Activated naive CD8-positive, alpha-beta T cell (primary cell): ENCODE results near the gene ADAM12.

Source experiments
- H3K27ac Mint-ChIP-seq: one replicate; pipeline ENCODE4 v1.8.0; 2021; ENCODE audit warnings: mixed read lengths
- H3K27me3 Mint-ChIP-seq: one replicate; pipeline ENCODE4 v1.8.0; 2021; ENCODE audit warnings: mixed read lengths
- H3K36me3 Mint-ChIP-seq: one replicate; pipeline ENCODE4 v1.8.0; 2021; ENCODE audit warnings: mixed read lengths
- H3K4me1 Mint-ChIP-seq: one replicate; pipeline ENCODE4 v1.8.0; 2021; ENCODE audit warnings: low read depth, mixed read lengths
- H3K4me3 Mint-ChIP-seq: one replicate; pipeline ENCODE4 v1.8.0; 2021; ENCODE audit warnings: mild to moderate bottlenecking, mixed read lengths
- H3K9me3 Mint-ChIP-seq: one replicate; pipeline ENCODE4 v1.8.0; 2021; ENCODE audit warnings: low read depth, mixed read lengths

The ADAM12 gene

DNA sequence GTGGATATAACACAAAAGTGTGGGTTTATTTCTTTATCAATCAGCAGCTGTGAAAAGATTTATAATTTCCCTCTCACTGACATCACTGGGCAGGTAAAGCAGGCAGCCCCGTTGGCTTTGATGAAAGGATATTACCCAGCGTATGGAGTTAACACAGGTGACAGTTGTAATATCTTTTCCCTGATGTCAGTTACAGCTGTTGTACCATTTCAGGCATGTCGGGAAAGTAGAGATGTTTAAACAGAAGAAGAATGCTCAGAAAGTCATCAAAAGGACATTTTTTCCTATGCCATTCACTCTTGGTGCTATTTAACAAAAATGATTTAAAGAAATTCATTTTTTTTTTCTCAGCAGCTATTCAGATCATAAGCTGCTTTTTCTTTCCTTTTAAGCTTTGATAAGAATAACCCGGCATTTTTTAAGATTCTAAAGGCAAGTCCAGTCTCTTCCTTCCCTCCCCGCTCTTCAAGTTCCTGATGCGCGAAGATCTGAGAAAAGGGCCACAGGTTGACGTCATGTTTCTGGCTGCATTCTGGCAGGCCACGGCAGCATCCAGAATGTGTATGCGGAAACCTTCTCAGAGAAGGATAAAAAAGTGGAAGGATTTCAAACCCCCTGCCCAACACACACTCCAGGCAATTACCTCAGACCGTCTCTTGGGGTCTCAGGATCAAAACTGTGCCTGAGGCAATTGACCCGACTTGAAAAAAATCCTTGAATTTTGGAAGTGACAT lies 32.5 kb upstream of the ADAM12 start:
- Mint-ChIP-seq H3K4me3 (no peak overlapping the region), H3K27ac (no peak overlapping the region), H3K4me1 (no peaks in the 10 kb centered on the region), H3K9me3 (peaks cover 10% of the 10 kb centered on the region), H3K36me3 (no peaks in the 10 kb centered on the region), H3K27me3 (no peaks in the 10 kb centered on the region)

DNA sequence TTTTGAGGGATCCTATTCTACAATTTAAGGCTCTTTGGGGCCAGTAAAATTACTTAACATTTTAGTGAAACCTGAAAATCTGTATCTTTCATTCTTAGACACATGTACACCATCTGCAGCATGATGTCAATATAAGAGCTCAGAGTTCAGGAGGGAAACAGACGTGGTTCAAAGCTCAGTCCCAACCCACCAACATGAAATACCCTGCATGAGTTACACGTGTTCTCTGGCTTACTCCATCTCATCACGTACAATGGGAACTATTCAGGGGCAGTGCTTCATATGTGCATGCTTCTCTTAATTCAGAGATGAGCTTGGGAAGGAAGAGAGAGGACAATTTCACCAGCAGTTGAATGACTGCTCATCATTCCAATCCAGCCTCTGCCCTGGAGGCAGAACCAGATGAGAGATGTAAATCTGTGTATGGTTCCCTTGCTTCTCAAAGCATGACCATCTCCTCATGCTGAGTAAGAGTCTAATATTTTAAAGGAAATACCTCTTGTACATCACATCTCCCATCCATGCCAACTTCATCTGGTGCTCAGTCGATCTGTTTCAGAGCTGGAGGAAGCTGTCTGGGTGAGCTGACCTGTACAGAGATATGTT lies 29.0 kb upstream of the ADAM12 start:
- no peaks in the 10 kb centered on the region for H3K36me3 Mint-ChIP-seq
- H3K27me3 Mint-ChIP-seq = no peaks in the 10 kb centered on the region
- no peaks in the 10 kb centered on the region for H3K4me1 Mint-ChIP-seq
- H3K4me3 Mint-ChIP-seq = no peak overlapping the region
- peaks cover 6% of the 10 kb centered on the region for H3K9me3 Mint-ChIP-seq
- H3K27ac Mint-ChIP-seq = no peak overlapping the region

DNA sequence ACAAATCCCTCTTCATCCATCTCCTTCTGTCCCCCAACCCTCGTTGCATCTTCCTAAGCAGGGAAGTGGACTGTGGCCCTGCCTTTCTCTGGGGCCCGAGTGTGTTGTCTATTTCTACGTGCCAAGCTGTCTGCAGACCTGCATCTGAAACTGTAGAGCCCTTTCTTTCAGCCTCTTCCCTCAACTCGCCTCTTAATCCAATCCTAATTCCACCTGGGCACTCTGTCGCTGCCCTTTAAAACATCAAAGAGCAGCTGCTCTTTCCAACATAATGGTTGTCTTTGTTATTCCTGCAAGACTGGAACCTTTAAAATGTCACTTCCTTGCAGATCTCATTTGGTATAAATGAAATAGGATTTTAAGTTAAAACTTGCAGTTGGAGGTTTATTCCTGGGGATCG lies 21.5 kb upstream of the ADAM12 start:
- Mint-ChIP-seq H3K4me3 (no peak overlapping the region), H3K9me3 (no peaks in the 10 kb centered on the region), H3K27ac (no peak overlapping the region)

DNA sequence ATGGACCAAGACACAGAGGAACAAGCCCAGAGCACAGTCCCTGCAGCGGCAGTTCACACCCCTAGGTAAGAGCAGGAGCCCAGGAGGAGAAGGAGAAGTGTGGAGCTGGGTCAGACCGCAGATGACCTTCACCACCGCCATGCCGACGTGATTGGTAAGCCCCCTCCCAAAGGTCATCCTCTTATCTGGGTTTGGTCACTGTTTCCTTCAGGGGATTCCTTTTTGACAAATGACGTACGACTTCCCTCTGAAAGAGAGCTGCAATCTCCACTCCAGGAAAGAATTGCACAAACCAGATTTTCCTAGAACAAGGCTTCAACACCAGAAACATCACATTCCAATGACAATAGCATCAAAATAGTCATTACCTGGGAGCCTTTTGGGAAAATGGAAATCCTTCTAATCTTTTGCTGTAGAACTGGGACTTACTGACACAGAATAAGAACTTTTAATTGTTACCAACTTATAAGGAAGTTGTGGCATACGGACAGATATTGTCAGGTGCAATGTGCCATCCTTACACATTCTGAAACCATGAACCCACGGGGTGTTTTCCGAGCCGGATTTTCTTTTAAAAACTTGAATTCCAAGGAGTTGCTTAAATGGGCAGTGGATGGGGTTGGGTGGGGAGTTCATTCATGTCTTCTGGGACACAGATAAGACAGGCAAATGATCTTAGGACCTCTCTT lies 20.8 kb upstream of the ADAM12 start:
- H3K4me3 Mint-ChIP-seq = no peak overlapping the region
- no peaks in the 10 kb centered on the region for H3K27me3 Mint-ChIP-seq
- no peaks in the 10 kb centered on the region for H3K36me3 Mint-ChIP-seq
- H3K27ac Mint-ChIP-seq = no peak overlapping the region
- H3K4me1 Mint-ChIP-seq = no peaks in the 10 kb centered on the region
- H3K9me3 Mint-ChIP-seq = no peaks in the 10 kb centered on the region

More for the DNA sequence above, 21.5 kb upstream of the ADAM12 start:
- Mint-ChIP-seq H3K27me3 (no peaks in the 10 kb centered on the region), H3K36me3 (no peaks in the 10 kb centered on the region), H3K4me1 (no peaks in the 10 kb centered on the region)

DNA sequence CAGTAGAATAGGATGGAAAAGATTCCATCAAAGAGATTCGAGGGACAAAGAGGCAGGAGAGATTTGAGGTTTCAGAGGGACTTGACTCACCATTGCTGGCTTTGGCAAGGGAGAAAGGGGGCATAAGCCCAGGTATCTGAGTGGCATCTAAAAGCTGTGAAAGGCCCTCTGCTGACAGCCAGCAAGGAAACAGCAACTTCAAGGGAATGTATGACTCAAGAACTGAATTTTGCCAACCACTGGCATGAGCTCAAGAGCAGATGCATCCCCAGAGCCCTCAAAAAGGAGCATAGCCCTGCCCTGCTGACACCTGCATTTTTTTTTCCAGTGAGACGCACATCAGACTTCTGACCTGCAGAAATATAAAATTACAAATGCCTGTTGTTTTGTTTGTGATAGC lies 19.6 kb upstream of the ADAM12 start:
- H3K27ac Mint-ChIP-seq = no peak overlapping the region
- H3K36me3 Mint-ChIP-seq = no peaks in the 10 kb centered on the region
- H3K9me3 Mint-ChIP-seq = no peaks in the 10 kb centered on the region
- no peaks in the 10 kb centered on the region for H3K27me3 Mint-ChIP-seq
- H3K4me3 Mint-ChIP-seq = no peak overlapping the region
- no peaks in the 10 kb centered on the region for H3K4me1 Mint-ChIP-seq

DNA sequence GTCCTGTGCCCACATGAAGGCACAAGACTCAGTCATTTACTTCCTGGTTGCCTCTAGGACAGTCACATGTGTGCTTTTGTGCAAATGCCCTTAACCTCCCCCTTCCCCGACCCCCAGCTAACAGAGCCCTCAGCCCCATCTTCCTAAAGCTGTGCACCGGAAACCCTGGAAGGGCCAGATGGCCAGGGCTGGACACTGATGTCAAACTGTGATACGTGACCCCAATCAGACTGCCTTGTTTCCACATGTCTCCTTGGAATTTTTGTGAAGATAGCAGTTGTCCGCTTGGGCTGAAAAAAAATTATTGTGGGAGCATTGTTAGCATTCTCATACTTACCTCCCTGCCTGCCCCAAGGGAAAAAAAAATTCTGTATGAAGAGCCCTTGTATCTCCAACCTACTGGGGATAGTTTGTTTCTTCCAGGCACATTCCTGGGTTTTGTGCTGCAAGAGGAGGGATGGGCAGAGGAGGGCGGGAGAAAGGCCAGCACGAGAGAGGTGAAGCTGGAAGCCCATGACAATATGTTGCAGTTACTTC lies 17.0 kb upstream of the ADAM12 start:
- no peaks in the 10 kb centered on the region for H3K27me3 Mint-ChIP-seq
- no peaks in the 10 kb centered on the region for H3K36me3 Mint-ChIP-seq
- H3K4me3 Mint-ChIP-seq = no peak overlapping the region
- no peaks in the 10 kb centered on the region for H3K4me1 Mint-ChIP-seq
- no peaks in the 10 kb centered on the region for H3K9me3 Mint-ChIP-seq
- no peak overlapping the region for H3K27ac Mint-ChIP-seq

DNA sequence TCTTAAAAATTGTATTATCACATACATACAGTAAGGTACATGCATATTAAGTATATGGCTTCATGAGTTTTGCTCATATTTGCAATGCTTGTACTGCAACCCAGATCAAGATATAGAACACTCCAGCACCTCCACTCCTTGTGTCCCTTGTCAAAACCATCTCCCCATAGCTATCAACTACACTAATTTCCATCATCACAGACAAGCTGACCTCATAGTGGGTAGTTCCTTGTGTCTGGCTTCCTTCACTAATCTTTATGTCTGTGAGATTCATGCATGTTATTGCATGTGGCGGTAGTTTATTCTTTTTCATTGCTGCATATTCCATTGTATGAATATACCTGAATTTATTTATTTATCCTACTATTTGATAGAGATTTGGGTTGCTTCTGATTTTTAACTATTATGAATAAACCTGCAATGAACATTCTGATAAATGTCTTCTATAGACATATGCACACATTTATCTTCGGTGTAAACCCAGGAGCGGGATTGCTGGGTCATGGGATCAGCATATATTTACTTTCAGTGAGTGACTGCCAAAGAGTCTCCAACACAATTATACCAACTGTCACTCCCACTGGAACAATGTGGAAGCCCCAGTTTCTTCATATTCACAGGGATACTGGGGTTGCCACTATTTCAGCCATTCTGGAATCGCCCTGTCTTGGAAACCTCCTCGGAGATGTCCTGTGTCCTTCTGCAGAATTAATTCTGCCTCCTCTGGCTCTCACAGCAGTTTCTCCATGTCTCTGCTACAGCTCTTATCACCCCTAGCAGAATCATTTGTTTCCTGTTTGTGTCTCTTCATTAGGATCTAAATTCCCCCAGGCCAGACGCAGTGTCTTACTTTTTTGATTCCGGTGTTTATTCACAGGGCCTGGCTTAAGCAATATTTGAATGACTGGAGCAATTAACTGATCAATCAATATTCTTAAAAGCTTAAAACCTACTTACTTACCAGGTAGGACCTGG lies 14.7 kb upstream of the ADAM12 start:
- H3K27me3 Mint-ChIP-seq = peaks cover 1% of the 10 kb centered on the region
- H3K9me3 Mint-ChIP-seq = no peaks in the 10 kb centered on the region
- H3K27ac Mint-ChIP-seq = no peak overlapping the region
- H3K4me1 Mint-ChIP-seq = no peaks in the 10 kb centered on the region
- H3K4me3 Mint-ChIP-seq = no peak overlapping the region
- H3K36me3 Mint-ChIP-seq = no peaks in the 10 kb centered on the region

DNA sequence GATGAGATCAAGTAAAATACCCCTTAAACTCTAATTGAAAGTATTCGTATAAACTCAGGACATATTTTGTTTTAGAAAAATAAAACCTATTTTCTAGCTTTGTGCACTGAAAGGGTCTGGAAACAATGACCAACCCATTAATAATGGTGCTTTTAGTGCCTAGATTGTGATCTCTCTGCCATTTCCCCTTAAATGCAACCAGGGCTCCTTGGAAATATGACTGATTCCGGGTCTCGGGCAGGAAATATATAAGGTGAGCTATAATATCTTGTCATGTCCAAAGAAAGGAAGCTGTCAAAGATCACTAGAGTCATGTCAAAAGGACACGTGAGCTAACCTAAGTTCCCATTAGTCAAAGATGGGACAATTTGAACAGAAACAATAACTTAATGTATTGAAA lies 12.4 kb upstream of the ADAM12 start:
- no peaks in the 10 kb centered on the region for H3K36me3 Mint-ChIP-seq
- H3K4me1 Mint-ChIP-seq = no peaks in the 10 kb centered on the region
- H3K9me3 Mint-ChIP-seq = no peaks in the 10 kb centered on the region
- no peak overlapping the region for H3K4me3 Mint-ChIP-seq
- H3K27ac Mint-ChIP-seq = no peak overlapping the region
- H3K27me3 Mint-ChIP-seq = peaks cover 1% of the 10 kb centered on the region

DNA sequence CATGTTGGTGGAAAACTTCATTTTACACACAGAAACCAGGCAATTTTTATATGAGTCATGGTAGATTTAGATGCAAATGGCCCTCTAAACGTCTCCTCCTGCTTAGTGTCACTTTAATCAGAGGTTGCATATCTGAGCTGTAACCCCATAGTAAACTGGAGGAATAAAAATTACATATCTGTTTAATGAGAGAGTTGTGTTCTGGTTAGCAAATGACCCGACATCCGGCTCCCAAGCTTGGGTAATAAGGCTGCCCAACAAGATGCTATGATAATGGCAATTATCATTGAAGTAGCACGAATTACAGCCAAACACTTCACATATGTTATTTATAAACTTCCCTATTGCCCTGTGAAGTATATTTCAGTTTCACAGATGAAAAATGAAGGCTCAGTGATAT lies 10.6 kb upstream of the ADAM12 start:
- peaks cover 1% of the 10 kb centered on the region for H3K27me3 Mint-ChIP-seq

DNA sequence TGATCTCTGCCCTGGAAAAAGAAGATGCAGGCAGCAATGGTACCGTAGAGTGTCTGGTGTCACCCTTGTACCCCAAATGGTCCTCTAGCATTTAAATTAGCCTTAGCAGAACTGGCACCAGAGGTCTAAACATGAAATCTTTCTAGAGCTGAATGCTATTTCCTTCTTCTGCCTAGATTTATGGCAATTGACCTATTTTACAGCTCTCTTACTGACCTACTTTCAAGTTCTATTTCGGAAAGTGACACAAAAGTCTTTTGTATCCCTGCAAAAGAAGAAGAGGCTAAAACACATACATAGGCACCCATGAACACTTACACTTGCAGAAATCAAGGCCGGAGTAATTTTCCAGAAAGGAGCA lies 10.1 kb upstream of the ADAM12 start:
- Mint-ChIP-seq H3K4me1 (no peaks in the 10 kb centered on the region), H3K36me3 (no peaks in the 10 kb centered on the region), H3K9me3 (no peaks in the 10 kb centered on the region), H3K27ac (no peak overlapping the region), H3K27me3 (peaks cover 1% of the 10 kb centered on the region), H3K4me3 (no peak overlapping the region)

More for the DNA sequence above, 10.6 kb upstream of the ADAM12 start:
- Mint-ChIP-seq H3K4me3 (no peak overlapping the region), H3K4me1 (no peaks in the 10 kb centered on the region), H3K36me3 (no peaks in the 10 kb centered on the region), H3K9me3 (no peaks in the 10 kb centered on the region), H3K27ac (no peak overlapping the region)

DNA sequence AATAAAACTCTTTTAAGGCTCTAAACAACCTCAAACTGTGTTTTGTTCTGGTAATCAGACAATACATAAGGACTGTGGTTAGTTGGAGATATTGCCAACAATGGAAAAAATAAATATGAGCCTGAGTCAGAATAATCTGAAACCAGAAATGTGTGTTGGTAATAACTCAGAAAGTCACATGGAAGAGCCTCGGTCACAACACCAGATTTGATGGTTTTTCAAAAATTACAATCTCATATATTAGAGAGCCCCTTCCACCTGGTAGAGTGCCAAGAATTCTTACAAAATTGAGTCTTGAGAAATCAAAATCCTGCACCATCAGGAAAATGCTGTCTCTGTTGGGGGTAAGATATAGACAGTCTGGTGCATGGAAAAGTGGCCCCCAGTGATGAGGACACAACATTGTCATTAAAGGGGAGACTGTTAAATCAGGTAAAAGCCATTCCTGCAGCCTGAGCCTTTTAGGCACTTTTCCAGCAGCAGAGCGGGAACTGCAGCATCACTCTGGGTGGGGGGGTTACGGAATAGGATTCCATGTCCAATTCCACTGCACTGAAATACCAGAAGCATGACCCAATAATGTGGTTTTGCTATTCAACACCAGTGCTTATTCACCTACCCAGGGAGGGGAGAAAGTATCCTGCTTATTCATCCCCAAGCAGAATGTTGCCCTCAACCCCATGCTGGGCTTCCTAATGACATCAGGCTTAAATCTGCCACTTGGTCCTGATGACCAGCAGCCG lies 9.5 kb upstream of the ADAM12 start:
- H3K27me3 Mint-ChIP-seq = peaks cover 1% of the 10 kb centered on the region
- no peak overlapping the region for H3K27ac Mint-ChIP-seq
- H3K4me3 Mint-ChIP-seq = no peak overlapping the region
- no peaks in the 10 kb centered on the region for H3K4me1 Mint-ChIP-seq
- H3K36me3 Mint-ChIP-seq = no peaks in the 10 kb centered on the region
- no peaks in the 10 kb centered on the region for H3K9me3 Mint-ChIP-seq

DNA sequence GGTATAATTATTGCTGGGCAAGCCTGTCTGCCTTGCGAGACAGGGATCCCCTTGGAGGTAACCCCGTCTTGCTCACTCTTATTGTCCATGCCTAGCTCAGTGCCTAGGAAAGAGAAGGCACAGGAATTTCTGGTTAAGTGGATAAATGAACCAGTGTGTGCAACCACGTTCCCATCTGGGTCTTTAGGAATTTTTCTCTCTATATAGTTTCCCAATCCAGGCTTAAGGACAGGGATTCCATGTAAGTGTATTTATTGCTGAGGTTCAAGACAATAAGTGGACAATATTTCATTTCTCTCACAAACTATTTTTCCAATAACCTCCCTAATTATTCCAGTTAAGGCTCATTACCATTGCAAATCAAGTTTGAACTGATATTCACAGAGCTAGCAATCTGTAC lies 8.9 kb upstream of the ADAM12 start:
- Mint-ChIP-seq H3K4me3 (no peak overlapping the region), H3K27me3 (peaks cover 1% of the 10 kb centered on the region)

DNA sequence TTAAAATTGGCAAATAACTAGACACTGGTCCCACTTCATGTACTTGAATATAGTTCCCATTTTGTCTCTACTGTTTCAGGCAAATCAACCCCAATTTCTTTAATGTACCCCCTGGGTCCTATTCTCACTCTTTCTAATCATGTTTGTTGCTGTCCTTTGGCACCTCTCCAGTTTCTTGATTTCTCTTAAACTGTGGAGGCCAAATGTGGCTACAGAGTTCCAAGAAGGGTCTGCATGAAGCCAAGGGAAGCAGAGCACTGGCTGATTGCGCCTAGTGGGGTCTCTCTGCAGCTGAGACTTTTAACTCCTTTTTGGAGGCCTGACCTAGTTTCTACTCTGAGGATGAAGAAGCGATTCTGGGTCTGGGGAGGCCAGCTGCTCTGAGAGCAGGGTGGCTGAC lies 6.7 kb upstream of the ADAM12 start:
- H3K4me1 Mint-ChIP-seq = no peaks in the 10 kb centered on the region
- H3K4me3 Mint-ChIP-seq = no peak overlapping the region
- H3K27me3 Mint-ChIP-seq = peaks cover 1% of the 10 kb centered on the region
- H3K27ac Mint-ChIP-seq = no peak overlapping the region
- H3K36me3 Mint-ChIP-seq = no peaks in the 10 kb centered on the region
- no peaks in the 10 kb centered on the region for H3K9me3 Mint-ChIP-seq

More for the DNA sequence above, 8.9 kb upstream of the ADAM12 start:
- no peaks in the 10 kb centered on the region for H3K9me3 Mint-ChIP-seq
- H3K27ac Mint-ChIP-seq = no peak overlapping the region
- H3K36me3 Mint-ChIP-seq = no peaks in the 10 kb centered on the region
- no peaks in the 10 kb centered on the region for H3K4me1 Mint-ChIP-seq

DNA sequence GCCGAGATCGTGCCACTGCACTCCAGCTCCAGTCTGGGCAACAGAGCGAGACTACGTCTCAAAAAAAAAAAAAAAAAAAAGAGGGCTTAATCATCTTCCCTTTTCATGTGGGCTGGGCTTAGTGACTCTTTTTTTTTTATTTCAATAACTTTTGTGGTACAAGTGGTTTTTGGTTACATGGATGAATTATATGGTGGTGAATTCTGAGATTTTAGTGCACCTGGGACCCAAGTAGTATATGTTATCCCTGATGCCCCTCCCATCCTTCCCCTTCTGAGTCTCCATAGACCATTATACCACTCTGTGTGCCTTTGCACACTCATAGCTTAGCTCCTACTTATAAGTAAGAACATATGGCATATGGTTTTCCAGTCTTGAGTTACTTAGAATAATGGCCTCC lies 4.8 kb upstream of the ADAM12 start:
- Mint-ChIP-seq H3K4me3 (no peak overlapping the region), H3K27me3 (peaks cover 5% of the 10 kb centered on the region), H3K9me3 (no peaks in the 10 kb centered on the region), H3K36me3 (no peaks in the 10 kb centered on the region), H3K4me1 (no peaks in the 10 kb centered on the region), H3K27ac (no peak overlapping the region)
